K562 (cell line): ENCODE results near the gene ZNF839. TPM values are rescaled to one million over a fixed set of nuclear protein-coding genes. Genes with fewer than 3 reads are reported as not detected.

Source experiments
- ATAC-seq: fragments of 200-7000 bp; cut with Tn5 transposase; 3 replicates; pipeline ENCODE4 v1.9.1; 2020; ENCODE audit warnings: moderate library complexity
- BruUV-seq: library from RNA; stranded (reverse); fragments of 400-500 nt; replicated peaks from 2 replicates; lab custom pipeline; 2021; lab: Mats Ljungman, UMichigan
- CTCF ChIA-PET: fragments of 300-600 bp; formaldehyde crosslinking; extraction: SDS; loops from one replicate; lab custom pipeline; 2021; ENCODE audit warnings: low intra/inter-chr PET ratio; lab: Yijun Ruan, JAX
- POLR2A ChIA-PET: fragments of 300-600, 350-650 bp; sonication (Branson Sonifier 250); formaldehyde crosslinking; extraction: SDS; loops from one replicate; lab custom pipeline; 2021; ENCODE audit warnings: antibody characterized with exemption, inconsistent platforms; lab: Yijun Ruan, JAX
- DNase-seq, 4 experiments: peaks; one replicate each; pipeline versions ENCODE4 v3.0.0 to v3.0.0-alpha.2; 2011 to 2018; ENCODE audit warnings: low spot score in 3 of 4, mixed read lengths in 3 of 4; ENCODE audit errors: extremely low read depth in 1 of 4
- FAIRE-seq: peaks from 2 replicates; lab custom pipeline; 2011; peaks lifted over from hg19 to GRCh38; lab: Jason Lieb, UNC
- H2AFZ ChIP-seq: 2 replicates; pipeline ENCODE4 v1.6.0; 2011; ENCODE audit warnings: low read depth, low read length, control low read depth, inconsistent platforms
- H3K27ac ChIP-seq: fragments of 200-600 bp; 3 replicates; pipeline ENCODE4 v1.8.0; 2011; ENCODE audit warnings: low read depth, mild to moderate bottlenecking, control low read depth, inconsistent platforms, low read length, moderate library complexity, mixed read lengths; ENCODE audit errors: extremely low read depth
- H3K27me3 ChIP-seq, 2 experiments: fragments of 300-600 bp in 1 of 2; 2 replicates in 1 of 2; 3 replicates in 1 of 2; pipeline versions ENCODE4 v1.6.0 to v1.8.0; 2011; ENCODE audit warnings: inconsistent platforms in 2 of 2, low read length in 2 of 2, mild to moderate bottlenecking in 1 of 2, mixed read lengths in 1 of 2, moderate library complexity in 1 of 2; ENCODE audit not compliant: control insufficient read depth in 2 of 2, insufficient read depth in 2 of 2
- H3K36me3 ChIP-seq: fragments of 300-600 bp; 3 replicates; pipeline ENCODE4 v1.8.0; 2011; ENCODE audit warnings: mild to moderate bottlenecking, low read length, inconsistent platforms; ENCODE audit not compliant: control insufficient read depth, insufficient read depth
- H3K4me1 ChIP-seq, 2 experiments: fragments of 200-600 bp in 1 of 2; replicated peaks in 1 of 2; 2 replicates in 1 of 2; 3 replicates in 1 of 2; pipeline versions ENCODE4 v1.5.1 to v1.8.0; 2011; ENCODE audit warnings: inconsistent platforms in 2 of 2, low read length in 2 of 2, mild to moderate bottlenecking in 1 of 2, mixed read lengths in 1 of 2, moderate library complexity in 1 of 2; ENCODE audit not compliant: control insufficient read depth in 2 of 2, insufficient read depth in 2 of 2
- H3K4me2 ChIP-seq: 2 replicates; pipeline ENCODE4 v1.6.1; 2011; ENCODE audit warnings: low read length, control low read depth, inconsistent platforms, mixed read lengths; ENCODE audit not compliant: insufficient read depth
- H3K4me3 ChIP-seq: fragments of 200-600 bp; sonication (generic), shearing (Covaris generic); 2 replicates; pipeline ENCODE4 v1.5.1; 2016; ENCODE audit warnings: control low read depth, inconsistent platforms
- H3K79me2 ChIP-seq: fragments of 200-600 bp; 3 replicates; pipeline ENCODE4 v1.8.0; 2011; ENCODE audit warnings: low read length, inconsistent platforms; ENCODE audit not compliant: control insufficient read depth, insufficient read depth
- H3K9ac ChIP-seq, 2 experiments: 2 replicates each; pipeline versions ENCODE4 v1.6.0 to v1.6.1; 2011; ENCODE audit warnings: low read depth in 2 of 2, low read length in 2 of 2, control low read depth in 1 of 2, inconsistent platforms in 1 of 2, mild to moderate bottlenecking in 1 of 2, mixed read lengths in 1 of 2; ENCODE audit not compliant: insufficient read depth in 1 of 2
- H3K9me1 ChIP-seq: one replicate; pipeline ENCODE4 v1.6.0; 2011; ENCODE audit warnings: inconsistent platforms, mild to moderate bottlenecking, low read length, moderate library complexity; ENCODE audit not compliant: control insufficient read depth, insufficient read depth
- H3K9me3 ChIP-seq: replicated peaks from 2 replicates; pipeline ENCODE4 v1.5.1; 2011; ENCODE audit warnings: low read depth, low read length, inconsistent platforms; ENCODE audit not compliant: control insufficient read depth, insufficient read depth
- H4K20me1 ChIP-seq: replicated peaks from 2 replicates; pipeline ENCODE4 v1.6.1; 2011; ENCODE audit warnings: low read length, inconsistent platforms, mixed read lengths; ENCODE audit not compliant: control insufficient read depth, insufficient read depth
- ASH1L ChIP-seq: fragments of 450-650 bp; IDR thresholded peaks from 2 replicates; pipeline ENCODE4 v1.6.1; 2018; ENCODE audit warnings: borderline replicate concordance, mild to moderate bottlenecking, low read depth; ENCODE audit not compliant: partially characterized antibody
- CEBPG ChIP-seq, 3 experiments: fragments of 200-800 bp in 1 of 3; sonication (Bioruptor generic) in 1 of 3; sonication (generic) in 1 of 3; formaldehyde crosslinking in 1 of 3; IDR thresholded peaks in 2 of 3; conservative IDR thresholded peaks in 1 of 3; 2 replicates each; pipeline versions ENCODE4 v1.6.1 to v1.8.0; 2016 to 2022; ENCODE audit warnings: missing compliant biosample characterization in 2 of 3, missing genetic modification characterization in 2 of 3, mild to moderate bottlenecking in 1 of 3, missing genetic modification reagents in 1 of 3
- HMG20B ChIP-seq: fragments of 250-450 bp; sonication (Bioruptor Pico); IDR thresholded peaks from 2 replicates; pipeline ENCODE4 v1.5.0; 2021; ENCODE audit warnings: mild to moderate bottlenecking
- IRF1 ChIP-seq: sonication (generic); formaldehyde crosslinking; IDR thresholded peaks from 2 replicates; pipeline ENCODE4 v1.8.0; 2022; ENCODE audit warnings: missing genetic modification reagents, mild to moderate bottlenecking, borderline replicate concordance
- IRF2 ChIP-seq: sonication (generic); formaldehyde crosslinking; IDR thresholded peaks from 2 replicates; pipeline ENCODE4 v1.8.1; 2022; ENCODE audit warnings: mild to moderate bottlenecking, missing genetic modification reagents
- KAT8 ChIP-seq: fragments of 450-650 bp; IDR thresholded peaks from 2 replicates; pipeline ENCODE4 v1.6.1; 2016; ENCODE audit warnings: low read depth, mild to moderate bottlenecking
- NFXL1 ChIP-seq: fragments of 450-650 bp; formaldehyde crosslinking; IDR thresholded peaks from 2 replicates; pipeline ENCODE4 v1.4.0; 2021; ENCODE audit warnings: mild to moderate bottlenecking
- OTX1 ChIP-seq: fragments of 450-650 bp; formaldehyde crosslinking; IDR thresholded peaks from 2 replicates; pipeline ENCODE4 v1.4.0; 2022; ENCODE audit warnings: mild to moderate bottlenecking
- SP1 ChIP-seq: sonication (generic); formaldehyde crosslinking; IDR thresholded peaks from 2 replicates; pipeline ENCODE4 v1.8.1; 2022; ENCODE audit warnings: mild to moderate bottlenecking, missing genetic modification reagents
- STAG1 ChIP-seq: sonication (generic); formaldehyde crosslinking; IDR thresholded peaks from 2 replicates; pipeline ENCODE4 v1.5.0; 2020; ENCODE audit warnings: missing genetic modification reagents, borderline replicate concordance
- THAP7 ChIP-seq: fragments of 250-450 bp; sonication (Bioruptor Pico); IDR thresholded peaks from 2 replicates; pipeline ENCODE4 v1.5.0; 2021
- ZNF121 ChIP-seq: sonication (generic); formaldehyde crosslinking; conservative IDR thresholded peaks from 2 replicates; pipeline ENCODE4 v1.8.0; 2022; ENCODE audit warnings: missing genetic modification reagents
- ZNF511 ChIP-seq: sonication (generic); formaldehyde crosslinking; IDR thresholded peaks from 2 replicates; pipeline ENCODE4 v1.8.0; 2022; ENCODE audit warnings: mild to moderate bottlenecking, missing genetic modification reagents
- ZNF583 ChIP-seq: fragments of 250-450 bp; sonication (Bioruptor Pico); IDR thresholded peaks from 2 replicates; pipeline ENCODE4 v1.4.0; 2020
- ZSCAN32 ChIP-seq: fragments of 450-650 bp; formaldehyde crosslinking; IDR thresholded peaks from 2 replicates; pipeline ENCODE4 v1.4.0; 2020; ENCODE audit warnings: mild to moderate bottlenecking, moderate library complexity
- WGBS: fragments of 100-300 bp; shearing (Covaris generic); methylation state at CpG from one replicate; pipeline ENCODE4 v1.1.6; 2016; ENCODE audit warnings: low coverage, mixed read lengths; ENCODE audit not compliant: insufficient coverage; ENCODE audit errors: missing lambda C conversion rate; 5-methylcytosine and 5-hydroxymethylcytosine counted together
- in situ Hi-C: fragments of 300-500 bp; cut with MboI; formaldehyde crosslinking; loops from 4 replicates; pipeline ENCODE4 v1.15.0; 2018; ENCODE audit warnings: inconsistent platforms, mixed read lengths
- intact Hi-C: fragments of 100-400 bp; cut with micrococcal nuclease; formaldehyde crosslinking; loops from 2 replicates; pipeline ENCODE4 v1.14.2; 2022
- polyA plus RNA-seq, 8 experiments: library from polyadenylated mRNA; depleted of rRNA in 4 of 8; stranded (reverse) in 5 of 8; unstranded in 3 of 8; fragments of >200 nt; fragmentation: Nextera tagmentation in 2 of 8; fragmentation: Illumina TruSeq in 1 of 8; extraction: Ambion mirVana in 2 of 8; extraction: Trizol in 1 of 8; gene quantifications; 2 replicates each; pipeline versions ENCODE4 v1.2.1 to v1.2.3, GENCODE V29; 2011 to 2014; ENCODE audit warnings: inconsistent platforms in 1 of 8, missing spikeins in 1 of 8
- total RNA-seq, 7 experiments: library from RNA; depleted of rRNA in 6 of 7; stranded (reverse); fragments of >200 nt in 6 of 7; fragmentation: Illumina TruSeq in 2 of 7; extraction: Trizol in 2 of 7; gene quantifications; 2 replicates each; pipeline versions ENCODE4 v1.2.1 to v1.2.3, GENCODE V29; 2011 to 2021; ENCODE audit warnings: low replicate concordance in 1 of 7

Gene ZNF839
- total and polyA plus RNA-seq, 9 of the 15 experiments (the other 6 are each of a cell fraction or from before 2014, with no cell fraction given): 0.42 to 8.4 (median 5.7) TPM

GRCh38 chr14:102378830-102379229 lies 59.3 kb downstream of the ZNF839 start:
- no peak for FAIRE-seq
- Histone ChIP-seq H3K4me1 (no peaks in the 10 kb centered on the region; a peak in 1 of 5 replicates), H4K20me1 (no peaks in the 10 kb centered on the region), H3K9ac (no peak overlapping the region), H3K27me3 (no peaks in the 10 kb centered on the region), H3K9me3 (no peaks in the 10 kb centered on the region), H3K4me2 (no peak overlapping the region), H3K36me3 (no peaks in the 10 kb centered on the region; the same call in 2 of the 3 replicates), H3K4me3 (no peak overlapping the region), H3K9me1 (no peaks in the 10 kb centered on the region), H3K27ac (no peak overlapping the region), H3K79me2 (no peaks in the 10 kb centered on the region), H2AFZ (no peak overlapping the region)
- POLR2A ChIA-PET: no interaction called here
- no peak for DNase-seq
- ATAC-seq: no peak
- BruUV-seq: no TSS peak
- CTCF ChIA-PET: no interaction called here
- intact Hi-C loops (no loop called here), in situ Hi-C loops (no loop called here)
- WGBS: 68% methylated on average over 9 of the region's 9 CpGs
- TF ChIP-seq CEBPG (CRISPR knock-in tag; IDR thresholded peaks at IDR 0.05): no peak
- peak in 1 of 2 experiments; percentile 30; a peak in 1 of 4 replicates for TF ChIP-seq CEBPG (tag; conservative IDR thresholded peaks at IDR 0.05 in 1 of 2, IDR thresholded peaks at IDR 0.05 in 1 of 2)
- no peak for TF ChIP-seq OTX1 (CRISPR knock-in tag)

- CTCF ChIA-PET: no interaction called here
These were observed 67.5 kb downstream of the ZNF839 start for GRCh38 chr14:102387086-102387485.

More at GRCh38 chr14:102387086-102387485, 67.5 kb downstream of the ZNF839 start:
- POLR2A ChIA-PET: interaction anchor here (2.0 kb wide), 1 partner anchor 17 kb away, joined by 7 read pairs; no protein-coding TSS in a partner anchor
- Histone ChIP-seq H3K9ac (no peak overlapping the region), H3K4me2 (no peak overlapping the region), H3K4me1 (peaks cover 0 to 4% of the 10 kb centered on the region in 2 experiments; a peak in 1 of 5 replicates), H3K9me1 (no peaks in the 10 kb centered on the region), H3K79me2 (no peaks in the 10 kb centered on the region), H4K20me1 (no peaks in the 10 kb centered on the region), H2AFZ (no peak overlapping the region), H3K9me3 (no peaks in the 10 kb centered on the region), H3K27me3 (no peaks in the 10 kb centered on the region), H3K27ac (no peak overlapping the region), H3K36me3 (no peaks in the 10 kb centered on the region), H3K4me3 (no peak overlapping the region)
- no peak for DNase-seq
- intact Hi-C loops: no loop called here
- no peak for ATAC-seq
- TF ChIP-seq ZSCAN32 (CRISPR knock-in tag) (no peak), IRF1 (CRISPR knock-in tag) (no peak), STAG1 (CRISPR knock-in tag) (no peak), IRF2 (CRISPR knock-in tag) (no peak), ASH1L (no peak), HMG20B (CRISPR knock-in tag) (no peak), SP1 (CRISPR knock-in tag) (no peak), ZNF121 (CRISPR knock-in tag) (no peak), THAP7 (CRISPR knock-in tag) (no peak), NFXL1 (CRISPR knock-in tag) (no peak), ZNF583 (CRISPR knock-in tag) (no peak), KAT8 (no peak), ZNF511 (CRISPR knock-in tag) (no peak)
- in situ Hi-C loops: no loop called here
- FAIRE-seq: no peak
- no TSS peak for BruUV-seq
